IMR-90 (cell line): ENCODE measurements around the gene HOXB9. TPM values are rescaled to one million over a fixed set of nuclear protein-coding genes. Genes with fewer than 3 reads are reported as not detected.

Source experiments
- ATAC-seq: fragments of 200-7000 bp; cut with Tn5 transposase; 2 replicates; pipeline ENCODE4 v1.9.1; 2020; ENCODE audit warnings: low read depth, mild to moderate bottlenecking, moderate library complexity
- BruUV-seq: library from RNA; stranded (reverse); fragments of 400-500 nt; replicated peaks from 2 replicates; lab custom pipeline; 2021; lab: Mats Ljungman, UMichigan
- CTCF ChIA-PET: fragments of 300-600 bp; formaldehyde crosslinking; extraction: SDS; loops from one replicate; lab custom pipeline; 2021; ENCODE audit warnings: antibody characterized with exemption; lab: Yijun Ruan, JAX
- POLR2A ChIA-PET: fragments of 300-600 bp; sonication (Branson Sonifier 250); formaldehyde crosslinking; loops from one replicate; lab custom pipeline; 2022; ENCODE audit warnings: antibody characterized with exemption; ENCODE audit not compliant: unreplicated experiment; lab: Charles Lee
- DNase-seq: peaks from one replicate; pipeline ENCODE4 v3.0.0; 2013
- H2AFZ ChIP-seq: replicated peaks from 2 replicates; pipeline ENCODE3; 2013; ENCODE audit warnings: low read length, mild to moderate bottlenecking; ENCODE audit not compliant: poor library complexity
- H2AK5ac ChIP-seq: 2 replicates; pipeline ENCODE4 v1.6.1; 2013; ENCODE audit warnings: low read depth, low read length, inconsistent platforms
- H2AK9ac ChIP-seq: replicated peaks from 2 replicates; pipeline ENCODE3; 2013; ENCODE audit warnings: mild to moderate bottlenecking, low read depth, low read length, moderate library complexity; ENCODE audit not compliant: poor library complexity
- H2BK120ac ChIP-seq: 2 replicates; pipeline ENCODE4 v1.6.1; 2013; ENCODE audit warnings: low read depth, low read length, inconsistent platforms
- H2BK15ac ChIP-seq: 3 replicates; pipeline ENCODE4 v1.6.1; 2013; ENCODE audit warnings: low read depth, low read length, inconsistent platforms
- H2BK20ac ChIP-seq: 2 replicates; pipeline ENCODE4 v1.6.1; 2013; ENCODE audit warnings: low read depth, mild to moderate bottlenecking, inconsistent platforms, low read length, moderate library complexity
- H2BK5ac ChIP-seq: 2 replicates; pipeline ENCODE4 v1.6.1; 2013; ENCODE audit warnings: mild to moderate bottlenecking, low read depth, low read length, inconsistent platforms; ENCODE audit not compliant: poor library complexity, severe bottlenecking
- H3K14ac ChIP-seq: replicated peaks from 2 replicates; pipeline ENCODE4 v1.6.1; 2013; ENCODE audit warnings: low read depth, low read length, inconsistent platforms
- H3K18ac ChIP-seq: 2 replicates; pipeline ENCODE4 v1.6.1; 2013; ENCODE audit warnings: low read depth, low read length, control low read depth
- H3K23ac ChIP-seq: 2 replicates; pipeline ENCODE4 v1.6.1; 2013; ENCODE audit warnings: low read depth, low read length, inconsistent platforms
- H3K27ac ChIP-seq: 2 replicates; pipeline ENCODE4 v1.5.1; 2013; ENCODE audit warnings: mild to moderate bottlenecking, control low read depth, low read length; ENCODE audit not compliant: insufficient read depth
- H3K27me3 ChIP-seq: 2 replicates; pipeline ENCODE4 v1.6.1; 2013; ENCODE audit warnings: low read length; ENCODE audit not compliant: control insufficient read depth, insufficient read depth
- H3K36me3 ChIP-seq: 2 replicates; pipeline ENCODE4 v1.6.1; 2013; ENCODE audit warnings: low read length, mixed read lengths; ENCODE audit not compliant: control insufficient read depth, insufficient read depth
- H3K4ac ChIP-seq: 2 replicates; pipeline ENCODE4 v1.6.1; 2013; ENCODE audit warnings: low read depth, low read length, inconsistent platforms
- H3K4me1 ChIP-seq: 2 replicates; pipeline ENCODE4 v1.6.1; 2013; ENCODE audit warnings: low read length, mixed read lengths; ENCODE audit not compliant: control insufficient read depth, insufficient read depth
- H3K4me2 ChIP-seq: 2 replicates; pipeline ENCODE4 v1.6.1; 2013; ENCODE audit warnings: low read depth, mild to moderate bottlenecking, control low read depth, low read length, moderate library complexity
- H3K4me3 ChIP-seq: 2 replicates; pipeline ENCODE4 v1.5.1; 2013; ENCODE audit warnings: low read depth, mild to moderate bottlenecking, control low read depth, low read length, moderate library complexity; ENCODE audit not compliant: insufficient read depth
- H3K56ac ChIP-seq: 2 replicates; pipeline ENCODE4 v1.6.1; 2013; ENCODE audit warnings: low read length, inconsistent platforms; ENCODE audit not compliant: insufficient read depth; ENCODE audit errors: extremely low read depth
- H3K79me1 ChIP-seq, 2 experiments: 2 replicates each; pipeline ENCODE4 v1.6.1; 2013; ENCODE audit warnings: low read length in 2 of 2, inconsistent platforms in 1 of 2, low read depth in 1 of 2
- H3K9ac ChIP-seq: 2 replicates; pipeline ENCODE4 v1.6.1; 2013; ENCODE audit warnings: low read depth, low read length, control low read depth
- H3K9me1 ChIP-seq: 2 replicates; pipeline ENCODE4 v1.6.1; 2013; ENCODE audit warnings: low read length, inconsistent platforms; ENCODE audit not compliant: insufficient read depth
- H3K9me3 ChIP-seq: 2 replicates; pipeline ENCODE4 v1.6.1; 2013; ENCODE audit warnings: low read length; ENCODE audit not compliant: control insufficient read depth, insufficient read depth
- H4K20me1 ChIP-seq: 2 replicates; pipeline ENCODE4 v1.6.1; 2013; ENCODE audit warnings: low read length, inconsistent platforms; ENCODE audit not compliant: insufficient read depth
- H4K5ac ChIP-seq: 2 replicates; pipeline ENCODE4 v1.6.1; 2013; ENCODE audit warnings: mild to moderate bottlenecking, low read depth, low read length, control low read depth
- H4K8ac ChIP-seq, 2 experiments: 2 replicates each; pipeline ENCODE4 v1.6.1; 2013; ENCODE audit warnings: low read depth in 2 of 2, low read length in 2 of 2, control low read depth in 1 of 2, inconsistent platforms in 1 of 2
- H4K91ac ChIP-seq: 2 replicates; pipeline ENCODE4 v1.6.1; 2013; ENCODE audit warnings: low read depth, low read length, inconsistent platforms; ENCODE audit not compliant: insufficient read depth
- BHLHE40 ChIP-seq: fragments of 150-350 bp; IDR thresholded peaks from 2 replicates; pipeline ENCODE4 v1.6.1; 2016; ENCODE audit warnings: mild to moderate bottlenecking, low read depth, low read length
- CEBPB ChIP-seq: IDR thresholded peaks from 2 replicates; pipeline ENCODE4 v1.6.1; 2012; ENCODE audit warnings: low read depth, low read length, improper control_type of control experiment
- CHD1 ChIP-seq: IDR thresholded peaks from 2 replicates; pipeline ENCODE4 v1.6.1; 2012; ENCODE audit warnings: low read depth, low read length, improper control_type of control experiment
- FOS ChIP-seq: fragments of 150-350 bp; IDR thresholded peaks from 2 replicates; pipeline ENCODE4 v1.6.1; 2016; ENCODE audit warnings: low read depth, low read length
- MAFK ChIP-seq: IDR thresholded peaks from 2 replicates; pipeline ENCODE4 v1.6.1; 2012; ENCODE audit warnings: low read depth, low read length, improper control_type of control experiment
- MAZ ChIP-seq: IDR thresholded peaks from 2 replicates; pipeline ENCODE4 v1.6.1; 2012; ENCODE audit warnings: low read depth, mild to moderate bottlenecking, low read length, improper control_type of control experiment, moderate library complexity, borderline replicate concordance
- MXI1 ChIP-seq: IDR thresholded peaks from 2 replicates; pipeline ENCODE4 v1.6.1; 2012; ENCODE audit warnings: low read depth, mild to moderate bottlenecking, low read length, moderate library complexity, borderline replicate concordance
- NFE2L2 ChIP-seq: fragments of 150-350 bp; IDR thresholded peaks from 2 replicates; pipeline ENCODE4 v1.6.1; 2016; ENCODE audit warnings: low read depth, mild to moderate bottlenecking, low read length
- POLR2A ChIP-seq: IDR thresholded peaks from 2 replicates; pipeline ENCODE4 v1.6.1; 2012; ENCODE audit warnings: mild to moderate bottlenecking, low read depth, low read length
- RAD21 ChIP-seq: IDR thresholded peaks from 2 replicates; pipeline ENCODE4 v1.6.1; 2012; ENCODE audit warnings: low read length, improper control_type of control experiment
- RCOR1 ChIP-seq: IDR thresholded peaks from 2 replicates; pipeline ENCODE4 v1.6.1; 2012; ENCODE audit warnings: mild to moderate bottlenecking, low read length, improper control_type of control experiment; ENCODE audit not compliant: insufficient replicate concordance
- RFX5 ChIP-seq: IDR thresholded peaks from 2 replicates; pipeline ENCODE4 v1.8.0; 2012; ENCODE audit warnings: low read depth, mild to moderate bottlenecking, low read length, moderate library complexity
- USF2 ChIP-seq: fragments of 150-350 bp; IDR thresholded peaks from 2 replicates; pipeline ENCODE4 v1.6.1; 2017; ENCODE audit warnings: mild to moderate bottlenecking, antibody characterized with exemption, low read length, low read depth
- WGBS, 2 experiments: methylation state at CpG; one replicate each; pipeline versions ENCODE4 v1.1.5 to v1.1.7; 2013; ENCODE audit warnings: missing lambda C conversion rate in 2 of 2; ENCODE audit not compliant: insufficient read length in 1 of 2; ENCODE audit errors: extremely low coverage in 2 of 2; 5-methylcytosine and 5-hydroxymethylcytosine counted together
- dilution Hi-C: fragments of 300-500 bp; cut with HindIII; formaldehyde crosslinking; loops from one replicate; pipeline ENCODE4 v1.14.3; 2018; ENCODE audit warnings: low sequenced_read_pairs; ENCODE audit not compliant: unreplicated experiment
- in situ Hi-C: fragments of 300-500 bp; cut with MboI; formaldehyde crosslinking; loops from 3 replicates; pipeline ENCODE4 v1.14.3; 2019; ENCODE audit warnings: low sequenced_read_pairs, inconsistent platforms, mixed read lengths
- intact Hi-C: fragments of 100-400 bp; cut with micrococcal nuclease; formaldehyde crosslinking; loops from 2 replicates; pipeline ENCODE4 v1.10.0; 2022
- polyA plus RNA-seq, 3 experiments: library from polyadenylated mRNA; depleted of rRNA; stranded (reverse); fragments of >200 nt; gene quantifications; 2 replicates each; pipeline ENCODE4 v1.2.3, GENCODE V29; 2012; ENCODE audit warnings: low replicate concordance in 1 of 3
- total RNA-seq: library from RNA; depleted of rRNA; stranded (reverse); fragments of >200 nt; gene quantifications from 2 replicates; pipeline ENCODE4 v1.2.3, GENCODE V29; 2012
- TF ChIP-seq, protein P1 (sequence below): conservative IDR thresholded peaks from 2 replicates; pipeline ENCODE4 v1.5.1; 2012; ENCODE audit warnings: mild to moderate bottlenecking, low read depth, low read length, improper control_type of control experiment
- TF ChIP-seq, protein P2 (sequence below): fragments of 150-350 bp; IDR thresholded peaks from 2 replicates; pipeline ENCODE4 v1.6.1; 2016; ENCODE audit warnings: low read depth, mild to moderate bottlenecking, low read length, moderate library complexity, borderline replicate concordance

Gene HOXB9
- total and polyA plus RNA-seq, 2 of the 4 experiments (the other 2 are of a cell fraction) = 0.05 TPM; not detected in 1

DNA sequence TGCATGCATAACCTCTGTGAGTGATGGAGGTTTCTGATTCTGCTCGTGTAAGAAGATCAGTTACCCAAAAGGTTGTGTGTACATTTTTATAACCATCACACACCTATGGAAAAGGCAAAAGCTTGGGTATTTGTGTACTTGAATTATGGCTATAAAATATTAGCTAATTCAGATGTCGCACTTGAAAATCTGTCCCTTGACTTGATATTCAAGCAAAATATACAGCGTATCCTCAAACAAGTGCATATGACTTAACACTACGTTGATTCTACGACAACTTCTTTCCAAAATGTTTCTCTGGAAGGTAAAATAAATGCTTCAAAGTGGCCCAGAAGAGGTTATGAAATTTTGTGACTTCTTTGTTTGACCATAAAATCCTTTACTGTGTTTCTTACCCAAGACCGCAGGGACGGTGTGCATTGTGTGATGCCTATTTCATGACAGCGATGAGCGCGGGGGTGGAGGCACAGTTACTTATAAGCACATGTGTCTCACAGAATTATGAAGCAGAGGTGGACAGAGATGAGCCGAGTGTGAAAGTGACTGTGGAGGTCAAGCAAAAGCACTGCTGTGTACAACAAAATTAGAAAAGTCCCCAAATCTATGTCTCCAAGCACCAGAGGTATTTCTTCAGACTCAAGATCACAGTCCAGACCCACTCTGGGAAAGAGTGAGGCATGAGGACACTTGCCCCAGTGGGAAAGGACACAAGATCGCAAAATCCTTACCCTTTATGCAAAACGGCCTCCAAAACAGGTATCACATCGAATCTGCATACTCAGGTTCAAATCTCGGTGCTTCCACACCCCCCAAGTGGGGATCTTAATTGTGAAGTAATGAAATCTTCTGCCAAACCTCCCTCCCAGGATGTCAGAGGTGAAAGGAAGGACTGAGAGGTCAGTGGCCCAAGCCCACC, 4.1 kb upstream of the HOXB9 start:
- DNase-seq = no peak
- H3K79me1 ChIP-seq = no peaks in the 10 kb centered on the region
- H2AFZ ChIP-seq = no peak overlapping the region
- peaks cover 39% of the 10 kb centered on the region for H3K9me3 ChIP-seq
- intact Hi-C loops (no loop called here), dilution Hi-C loops (no loop called here), in situ Hi-C loops (no loop called here)
- H3K4me3 ChIP-seq = no peak overlapping the region
- no peak overlapping the region for H2BK15ac ChIP-seq
- no peak overlapping the region for H2BK20ac ChIP-seq
- H3K56ac ChIP-seq = no peak overlapping the region
- no peak overlapping the region for H2BK120ac ChIP-seq
- H3K36me3 ChIP-seq = no peaks in the 10 kb centered on the region
- H3K14ac ChIP-seq = no peak overlapping the region
- H2AK5ac ChIP-seq = no peak overlapping the region
- H2AK9ac ChIP-seq = no peak overlapping the region
- peaks cover 98% of the 10 kb centered on the region for H3K27me3 ChIP-seq
- no peak overlapping the region for H4K91ac ChIP-seq
- H2BK5ac ChIP-seq = no peak overlapping the region
- H3K9me1 ChIP-seq = no peaks in the 10 kb centered on the region
- no peak overlapping the region for H3K27ac ChIP-seq
- H4K8ac ChIP-seq = no peak overlapping the region
- WGBS, 2 experiments = no CpG with 5 or more reads among the region's 15 CpGs
- H4K5ac ChIP-seq = no peak overlapping the region
- no peaks in the 10 kb centered on the region; the same call in 1 of the 2 replicates for H3K4me1 ChIP-seq
- peaks cover 6% of the 10 kb centered on the region; the same call in 1 of the 2 replicates for H4K20me1 ChIP-seq
- no peak overlapping the region for H3K4ac ChIP-seq
- H3K4me2 ChIP-seq = no peak overlapping the region
- no peak overlapping the region for H3K18ac ChIP-seq
- ChIA-PET CTCF (no interaction called here), POLR2A (no interaction called here)
- no peak overlapping the region for H3K9ac ChIP-seq
- H3K23ac ChIP-seq = no peak overlapping the region; the same call in 1 of the 2 replicates
- no TSS peak for BruUV-seq
- ATAC-seq = no peak
- no peak for TF ChIP-seq FOS
- no peak for TF ChIP-seq MAZ
- TF ChIP-seq MAFK = no peak
- TF ChIP-seq, protein P1, sequence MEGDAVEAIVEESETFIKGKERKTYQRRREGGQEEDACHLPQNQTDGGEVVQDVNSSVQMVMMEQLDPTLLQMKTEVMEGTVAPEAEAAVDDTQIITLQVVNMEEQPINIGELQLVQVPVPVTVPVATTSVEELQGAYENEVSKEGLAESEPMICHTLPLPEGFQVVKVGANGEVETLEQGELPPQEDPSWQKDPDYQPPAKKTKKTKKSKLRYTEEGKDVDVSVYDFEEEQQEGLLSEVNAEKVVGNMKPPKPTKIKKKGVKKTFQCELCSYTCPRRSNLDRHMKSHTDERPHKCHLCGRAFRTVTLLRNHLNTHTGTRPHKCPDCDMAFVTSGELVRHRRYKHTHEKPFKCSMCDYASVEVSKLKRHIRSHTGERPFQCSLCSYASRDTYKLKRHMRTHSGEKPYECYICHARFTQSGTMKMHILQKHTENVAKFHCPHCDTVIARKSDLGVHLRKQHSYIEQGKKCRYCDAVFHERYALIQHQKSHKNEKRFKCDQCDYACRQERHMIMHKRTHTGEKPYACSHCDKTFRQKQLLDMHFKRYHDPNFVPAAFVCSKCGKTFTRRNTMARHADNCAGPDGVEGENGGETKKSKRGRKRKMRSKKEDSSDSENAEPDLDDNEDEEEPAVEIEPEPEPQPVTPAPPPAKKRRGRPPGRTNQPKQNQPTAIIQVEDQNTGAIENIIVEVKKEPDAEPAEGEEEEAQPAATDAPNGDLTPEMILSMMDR = no peak
- no peak for TF ChIP-seq RFX5
- TF ChIP-seq NFE2L2 = no peak
- TF ChIP-seq MXI1 = no peak
- TF ChIP-seq USF2 = no peak
- TF ChIP-seq POLR2A = no peak
- no peak for TF ChIP-seq RAD21
- no peak for TF ChIP-seq BHLHE40
- no peak for TF ChIP-seq RCOR1
- TF ChIP-seq, protein P2, sequence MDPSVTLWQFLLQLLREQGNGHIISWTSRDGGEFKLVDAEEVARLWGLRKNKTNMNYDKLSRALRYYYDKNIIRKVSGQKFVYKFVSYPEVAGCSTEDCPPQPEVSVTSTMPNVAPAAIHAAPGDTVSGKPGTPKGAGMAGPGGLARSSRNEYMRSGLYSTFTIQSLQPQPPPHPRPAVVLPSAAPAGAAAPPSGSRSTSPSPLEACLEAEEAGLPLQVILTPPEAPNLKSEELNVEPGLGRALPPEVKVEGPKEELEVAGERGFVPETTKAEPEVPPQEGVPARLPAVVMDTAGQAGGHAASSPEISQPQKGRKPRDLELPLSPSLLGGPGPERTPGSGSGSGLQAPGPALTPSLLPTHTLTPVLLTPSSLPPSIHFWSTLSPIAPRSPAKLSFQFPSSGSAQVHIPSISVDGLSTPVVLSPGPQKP = no peak
- no peak for TF ChIP-seq CEBPB
- TF ChIP-seq CHD1 = no peak
